HG02623 (cell line): Measurements from ENCODE around the gene MAPK8.

ENCODE experiments used
- ATAC-seq: cut with Tn5 transposase; IDR thresholded peaks from one replicate; pipeline ENCODE4 v1.9.1; 2021; ENCODE audit warnings: moderate library complexity; ENCODE audit not compliant: unreplicated experiment

MAPK8 gene

GRCh38 chr10:48381971-48382370, 75.5 kb downstream of the MAPK8 start:
- ATAC-seq, result no peak

- ATAC-seq, result no peak
Observed at GRCh38 chr10:48382982-48383381, 76.5 kb downstream of the MAPK8 start.

- no peak for ATAC-seq
Observed at GRCh38 chr10:48383393-48383792, 76.9 kb downstream of the MAPK8 start.

GRCh38 chr10:48384699-48384982, 78.2 kb downstream of the MAPK8 start:
- ATAC-seq, result no peak

- ATAC-seq, result no peak
Observed at GRCh38 chr10:48389272-48389671, 82.8 kb downstream of the MAPK8 start.

- ATAC-seq, result no peak
Observed at GRCh38 chr10:48389846-48390557, 83.5 kb downstream of the MAPK8 start.

- ATAC-seq, result no peak
Observed at GRCh38 chr10:48390558-48390871, 84.0 kb downstream of the MAPK8 start.

- peak; percentile 52 for ATAC-seq
Observed at GRCh38 chr10:48390933-48391845, 84.7 kb downstream of the MAPK8 start.

- no peak for ATAC-seq
Observed at GRCh38 chr10:48391994-48392393, 85.5 kb downstream of the MAPK8 start.

GRCh38 chr10:48398261-48398660, 91.8 kb downstream of the MAPK8 start:
- ATAC-seq, result no peak

GRCh38 chr10:48399056-48399541, 92.6 kb downstream of the MAPK8 start:
- ATAC-seq, result no peak

GRCh38 chr10:48399551-48399950, 93.1 kb downstream of the MAPK8 start:
- no peak for ATAC-seq

- ATAC-seq, result no peak
Observed at GRCh38 chr10:48400129-48400849, 93.8 kb downstream of the MAPK8 start.

- ATAC-seq, result no peak
Observed at GRCh38 chr10:48400850-48401220, 94.4 kb downstream of the MAPK8 start.

GRCh38 chr10:48404646-48405045, 98.2 kb downstream of the MAPK8 start:
- no peak for ATAC-seq

- ATAC-seq, result no peak
Observed at GRCh38 chr10:48406204-48406603, 99.7 kb downstream of the MAPK8 start.

GRCh38 chr10:48406658-48407057, 100.2 kb downstream of the MAPK8 start:
- ATAC-seq, result no peak

- ATAC-seq, result no peak
Observed at GRCh38 chr10:48410503-48410902, 104.0 kb downstream of the MAPK8 start.

- ATAC-seq, result no peak
Observed at GRCh38 chr10:48411510-48411909, 105.0 kb downstream of the MAPK8 start.

GRCh38 chr10:48412081-48412480, 105.6 kb downstream of the MAPK8 start:
- no peak for ATAC-seq

GRCh38 chr10:48412933-48413332, 106.5 kb downstream of the MAPK8 start:
- no peak for ATAC-seq

- no peak for ATAC-seq
Observed at GRCh38 chr10:48414160-48414559, 107.7 kb downstream of the MAPK8 start.
